ACHN (cell line): ENCODE results near the gene IFITM10.
A peak's percentile ranks its signal among the peaks of the same experiment; 100 is the strongest.

Source experiments
- DNase-seq: peaks from one replicate; pipeline ENCODE4 v3.0.0-alpha.2; 2015
- in situ Hi-C: cut with HindIII; loops from 2 replicates; pipeline ENCODE4 v1.10.0; 2017; ENCODE audit warnings: low sequenced_read_pairs, low pct_ligation_motif_present, low pct_unique_long_range_greater_than_20kb

Gene IFITM10

GRCh38 chr11:1766719-1767398, 16.5 kb upstream of the IFITM10 start:
- in situ Hi-C loops, result no loop called here
- DNase-seq, result no peak

- DNase-seq, result no peak
- in situ Hi-C loops, result no loop called here
These were observed 15.7 kb upstream of the IFITM10 start for GRCh38 chr11:1765871-1766718.

- in situ Hi-C loops, result no loop called here
- DNase-seq, result peak; percentile 77
These were observed 13.6 kb upstream of the IFITM10 start, which contains the start of gene CTSD for GRCh38 chr11:1763796-1764661. Gene CTSD, minus strand, starts transcription at chr11:1763927. Its CDS starts 68 bp downstream, at chr11:1763859.

DNA sequence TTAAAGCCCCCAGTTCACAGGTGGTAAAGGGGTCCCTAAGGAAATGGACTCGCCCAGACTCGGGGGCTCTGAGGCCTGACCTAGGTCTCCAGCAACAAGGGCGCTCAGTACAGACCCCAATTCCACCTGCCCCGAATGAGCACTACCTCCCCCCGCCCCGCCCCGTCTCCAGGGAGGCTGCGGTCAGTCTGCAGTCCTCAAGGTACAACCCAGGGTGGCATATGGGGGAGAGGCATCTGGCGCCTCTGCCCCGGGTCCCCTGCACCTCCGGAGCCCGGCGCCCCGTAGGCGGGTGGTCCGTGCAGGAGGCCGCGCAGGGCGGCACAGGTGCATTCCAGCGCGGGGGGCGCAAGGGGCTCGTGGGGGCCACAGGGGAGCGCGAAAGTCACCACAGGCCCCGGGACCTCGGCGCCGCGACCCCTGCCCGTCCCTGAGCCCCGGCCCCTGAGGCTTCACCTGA, 13.0 kb upstream of the IFITM10 start:
- DNase-seq, result no peak
- in situ Hi-C loops, result no loop called here

DNA sequence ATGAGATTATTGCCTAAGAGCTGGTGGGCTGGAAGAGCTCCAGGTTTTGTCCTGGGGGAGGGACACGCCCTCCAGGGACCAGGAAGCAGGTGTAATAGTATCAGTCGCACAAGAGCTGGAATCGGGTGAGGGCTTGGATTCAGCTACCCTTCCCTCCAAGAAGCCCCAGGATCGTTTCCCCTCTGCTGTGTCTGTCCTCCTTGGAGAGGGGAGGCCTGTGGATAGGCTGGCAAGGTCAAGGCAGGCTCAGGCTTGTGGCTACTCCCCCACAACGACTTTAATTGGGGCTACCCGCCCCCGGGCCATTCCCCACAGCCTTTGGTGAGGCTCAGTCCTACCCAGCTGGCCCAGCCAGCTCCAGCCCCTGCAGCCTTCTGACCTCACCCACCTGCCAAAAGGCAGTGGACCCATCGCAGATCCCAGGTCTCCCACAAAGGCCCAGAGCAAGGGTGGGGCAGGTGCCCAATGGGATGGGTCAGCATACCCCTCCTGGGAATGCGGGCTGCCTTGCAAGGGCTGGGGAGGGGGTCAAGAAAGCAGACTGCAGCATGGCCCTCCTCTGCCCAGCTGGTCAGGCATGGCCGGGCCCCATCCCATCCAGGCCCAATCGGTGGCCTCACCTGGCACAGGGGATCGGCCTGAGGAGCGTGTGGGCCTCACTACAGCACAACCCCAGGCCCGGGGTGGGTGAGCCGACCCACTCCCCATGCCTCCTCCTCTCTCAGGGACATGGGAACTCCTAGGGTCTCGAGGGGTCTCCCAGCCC, 12.3 kb upstream of the IFITM10 start:
- in situ Hi-C loops, result no loop called here
- DNase-seq, result peak; percentile 38

DNA sequence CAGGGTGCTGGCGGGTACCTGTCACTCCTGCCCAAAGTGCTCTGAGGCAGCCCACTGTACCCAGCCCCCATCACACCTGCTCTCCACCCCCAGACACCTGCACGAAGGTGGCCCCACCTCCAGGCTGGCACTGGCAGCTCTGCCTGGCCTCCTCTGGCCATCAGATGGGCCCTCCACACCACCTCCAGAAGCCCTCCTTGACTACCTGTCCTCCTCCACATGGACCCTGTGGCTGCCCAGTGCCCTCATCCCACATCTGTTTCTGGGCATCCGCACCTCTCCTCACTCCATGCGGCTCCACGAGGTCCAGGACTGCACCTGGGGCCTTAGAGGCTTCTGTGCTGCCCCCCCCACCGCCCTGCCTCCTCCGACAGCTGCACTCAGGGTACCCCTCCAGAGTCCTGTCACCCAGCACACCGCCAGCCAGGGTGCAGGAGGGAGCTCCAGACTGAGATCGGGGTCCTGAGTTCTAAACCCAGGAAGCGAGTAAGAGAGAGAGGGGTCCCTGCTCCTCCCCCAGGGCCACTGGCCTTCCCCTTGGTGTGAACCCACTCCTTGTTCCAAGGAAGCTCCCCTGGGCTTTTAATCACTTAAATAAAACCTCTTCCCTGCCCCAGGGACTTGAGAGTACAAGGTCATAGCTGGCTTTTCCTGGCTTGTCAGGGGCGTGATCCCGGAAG, 11.6 kb upstream of the IFITM10 start:
- DNase-seq, result no peak
- in situ Hi-C loops, result no loop called here

GRCh38 chr11:1761110-1761856, 10.9 kb upstream of the IFITM10 start:
- in situ Hi-C loops, result no loop called here
- DNase-seq, result no peak

- in situ Hi-C loops, result no loop called here
- peak; percentile 27 for DNase-seq
These were observed 10.1 kb upstream of the IFITM10 start for GRCh38 chr11:1760351-1761109.

DNA sequence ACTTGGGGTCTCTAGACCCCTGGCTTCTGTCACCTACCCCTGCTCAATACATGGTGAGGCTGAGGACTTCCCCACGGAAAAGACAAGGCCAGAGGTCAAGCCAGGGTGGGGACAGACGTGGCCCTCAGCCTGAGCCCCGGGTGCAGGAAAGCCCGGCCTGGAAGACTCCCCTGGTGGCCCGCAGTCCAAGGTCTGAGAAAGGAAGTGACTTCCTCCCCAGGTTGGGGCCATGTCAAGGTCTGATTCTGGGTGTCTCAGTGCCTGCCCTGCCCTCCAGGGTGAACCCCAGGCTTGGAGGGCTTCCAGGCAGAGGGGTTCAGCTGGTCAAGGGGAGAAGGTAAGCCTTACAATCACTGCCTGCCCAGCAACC, 9.4 kb upstream of the IFITM10 start:
- no peak for DNase-seq
- in situ Hi-C loops, result no loop called here

GRCh38 chr11:1759151-1759850, 8.9 kb upstream of the IFITM10 start:
- in situ Hi-C loops, result no loop called here
- DNase-seq, result no peak

GRCh38 chr11:1758611-1759150, 8.3 kb upstream of the IFITM10 start:
- in situ Hi-C loops, result no loop called here
- DNase-seq, result no peak

DNA sequence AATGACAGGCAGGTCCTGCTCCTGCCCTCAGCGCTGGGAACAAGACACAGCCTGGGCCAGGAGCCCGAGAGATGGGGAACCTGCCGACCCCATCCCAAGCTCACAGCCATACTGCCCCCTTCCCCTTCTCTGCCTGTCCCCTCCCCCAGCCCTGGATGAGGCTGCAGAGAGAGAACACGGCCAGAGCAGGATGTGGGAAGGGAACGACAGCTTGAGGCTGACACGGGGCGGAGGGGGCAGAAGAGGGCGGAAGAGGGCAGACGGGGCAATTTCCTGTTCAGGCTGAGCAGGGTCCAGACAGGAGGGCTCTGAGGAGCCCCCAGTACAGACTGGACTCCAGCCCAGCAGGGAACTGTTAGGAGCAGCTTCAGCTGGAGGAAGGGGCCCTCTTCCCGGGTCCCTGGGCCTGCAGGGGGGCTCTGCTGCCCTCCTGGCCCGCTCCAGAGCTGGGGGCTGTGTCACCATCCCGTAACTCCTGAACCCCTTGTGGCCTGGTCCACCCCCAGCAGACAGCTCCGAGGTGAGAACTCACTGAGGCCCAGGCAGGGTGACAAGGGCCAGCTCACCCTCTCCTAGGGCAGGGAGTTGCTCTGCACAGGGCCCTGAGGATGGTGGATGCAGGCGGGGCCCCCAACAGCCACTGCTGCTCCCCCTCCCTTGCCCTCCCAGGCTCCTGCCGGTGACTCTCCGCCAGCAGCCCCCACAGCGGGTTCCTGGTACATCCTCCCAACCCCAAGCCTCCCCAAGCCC, 7.6 kb upstream of the IFITM10 start:
- no peak for DNase-seq
- in situ Hi-C loops, result no loop called here

DNA sequence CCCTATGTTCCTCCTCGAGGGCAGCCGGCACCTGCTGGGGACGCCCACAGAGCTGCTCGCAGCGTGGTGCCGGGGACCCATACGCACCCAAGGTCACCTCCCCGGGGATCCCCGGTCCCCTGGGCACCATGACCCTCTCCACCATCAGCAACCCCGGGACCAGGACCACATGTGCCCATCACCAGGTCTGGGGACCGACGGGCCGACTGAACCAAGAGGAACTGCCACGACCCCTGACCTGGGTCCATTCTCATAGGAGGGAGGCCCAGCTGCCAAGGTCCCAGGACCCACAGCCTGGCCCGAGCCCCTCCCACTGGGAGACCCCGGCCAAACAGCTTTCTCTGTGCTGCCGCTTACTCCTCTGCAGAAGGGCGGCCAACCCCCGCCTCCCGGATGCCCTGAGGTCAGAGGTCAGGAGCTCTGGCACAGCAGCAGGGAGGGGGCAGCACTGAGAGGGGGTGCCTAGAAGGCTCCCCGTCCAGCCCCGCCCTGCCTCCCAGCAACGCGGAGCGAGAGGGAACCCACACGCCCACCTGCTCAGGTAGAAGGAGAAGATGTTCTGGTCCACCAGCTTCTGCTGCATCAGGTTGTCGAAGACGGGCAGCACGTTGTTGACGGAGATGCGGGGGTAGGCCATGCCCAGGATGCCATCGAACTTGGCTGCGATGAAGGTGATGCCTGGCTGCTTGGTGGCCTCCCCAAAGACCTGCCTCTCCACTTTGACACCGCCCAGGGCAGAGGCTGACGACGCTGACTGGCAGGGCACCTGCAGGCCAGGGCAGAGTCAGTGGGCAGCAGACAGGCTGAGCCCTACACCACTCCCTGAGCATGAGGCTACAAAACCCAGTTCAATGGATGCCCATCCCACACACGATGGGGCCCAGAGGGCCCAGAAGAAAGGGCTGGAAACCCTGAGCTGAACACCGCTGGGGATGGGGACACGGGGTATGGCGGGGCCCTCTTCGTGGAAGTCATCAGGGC, 6.7 kb upstream of the IFITM10 start:
- no peak for DNase-seq
- in situ Hi-C loops, result no loop called here
